Inflammatory macrophage treated with lipopolysaccharide for 4 hours (primary cell): ENCODE results near the gene OSBPL2.

Source experiments
- DNase-seq: peaks from one replicate; pipeline ENCODE4 v3.0.0-alpha.2; 2020

The OSBPL2 gene

DNA sequence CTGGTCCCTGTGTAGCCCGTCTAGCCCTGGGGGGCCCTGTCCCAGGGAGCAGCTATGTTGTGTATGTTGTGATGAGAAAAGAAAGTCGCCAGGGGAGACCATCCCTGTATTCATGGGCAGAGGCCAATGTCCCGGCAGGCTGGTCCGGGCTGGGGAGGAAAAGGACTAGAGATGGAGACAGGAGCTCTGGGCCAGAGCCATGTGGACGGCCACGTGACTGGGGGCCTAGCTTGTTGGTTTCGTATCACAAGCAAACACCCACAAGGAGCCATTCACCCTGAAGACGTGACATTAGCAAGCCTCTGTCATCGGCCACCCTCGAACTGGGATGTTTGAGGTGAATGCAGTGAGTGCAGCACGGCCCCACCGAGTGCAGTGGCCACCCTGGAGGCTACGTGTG lies 15.3 kb upstream of the OSBPL2 start:
- DNase-seq: no peak

GRCh38 chr20:62223571-62223970 lies 14.8 kb upstream of the OSBPL2 start:
- DNase-seq: no peak

- DNase-seq: no peak
Observed at GRCh38 chr20:62224113-62224855, 14.0 kb upstream of the OSBPL2 start.

GRCh38 chr20:62225026-62225425 lies 13.3 kb upstream of the OSBPL2 start:
- DNase-seq: no peak

DNA sequence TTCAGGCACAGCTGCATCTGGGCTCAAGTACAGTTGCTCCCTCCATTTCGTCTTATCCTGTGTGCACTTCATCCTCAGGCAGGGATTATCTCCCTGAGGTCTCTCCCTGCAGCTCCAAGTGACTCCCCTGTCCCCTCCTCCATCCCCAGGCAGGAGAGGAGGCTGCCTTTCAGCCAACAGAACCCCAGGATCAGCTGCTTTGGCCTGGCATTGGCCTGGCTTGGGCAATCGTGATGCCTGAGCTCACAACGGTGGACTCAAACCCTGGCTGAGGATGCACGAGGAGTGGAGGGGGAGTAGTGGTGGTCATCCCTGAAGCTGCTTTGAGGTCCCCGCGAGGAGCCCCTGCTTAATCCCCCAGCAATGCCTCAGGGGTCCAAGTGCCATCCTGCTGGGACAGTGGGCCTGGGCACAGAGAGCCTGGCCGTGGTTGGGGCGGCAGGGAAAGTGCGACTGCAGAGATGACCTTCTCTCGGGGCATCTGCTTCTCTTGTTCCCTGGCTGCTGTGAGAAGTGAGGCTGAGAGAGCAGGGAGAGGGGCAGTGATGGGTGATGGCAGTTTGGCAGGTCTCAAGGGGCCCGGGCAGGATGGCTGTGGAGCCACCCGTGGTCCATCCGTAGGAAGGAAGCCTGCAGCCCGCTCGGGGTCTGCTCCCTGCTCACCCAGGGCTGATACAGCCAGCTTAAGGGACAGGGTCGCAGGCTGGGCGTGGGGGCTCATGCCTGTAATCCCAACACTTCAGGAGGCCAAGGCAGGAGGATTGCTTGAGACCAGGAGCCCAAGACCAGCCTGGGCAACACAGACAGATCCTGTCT lies 12.3 kb upstream of the OSBPL2 start:
- no peak for DNase-seq

DNA sequence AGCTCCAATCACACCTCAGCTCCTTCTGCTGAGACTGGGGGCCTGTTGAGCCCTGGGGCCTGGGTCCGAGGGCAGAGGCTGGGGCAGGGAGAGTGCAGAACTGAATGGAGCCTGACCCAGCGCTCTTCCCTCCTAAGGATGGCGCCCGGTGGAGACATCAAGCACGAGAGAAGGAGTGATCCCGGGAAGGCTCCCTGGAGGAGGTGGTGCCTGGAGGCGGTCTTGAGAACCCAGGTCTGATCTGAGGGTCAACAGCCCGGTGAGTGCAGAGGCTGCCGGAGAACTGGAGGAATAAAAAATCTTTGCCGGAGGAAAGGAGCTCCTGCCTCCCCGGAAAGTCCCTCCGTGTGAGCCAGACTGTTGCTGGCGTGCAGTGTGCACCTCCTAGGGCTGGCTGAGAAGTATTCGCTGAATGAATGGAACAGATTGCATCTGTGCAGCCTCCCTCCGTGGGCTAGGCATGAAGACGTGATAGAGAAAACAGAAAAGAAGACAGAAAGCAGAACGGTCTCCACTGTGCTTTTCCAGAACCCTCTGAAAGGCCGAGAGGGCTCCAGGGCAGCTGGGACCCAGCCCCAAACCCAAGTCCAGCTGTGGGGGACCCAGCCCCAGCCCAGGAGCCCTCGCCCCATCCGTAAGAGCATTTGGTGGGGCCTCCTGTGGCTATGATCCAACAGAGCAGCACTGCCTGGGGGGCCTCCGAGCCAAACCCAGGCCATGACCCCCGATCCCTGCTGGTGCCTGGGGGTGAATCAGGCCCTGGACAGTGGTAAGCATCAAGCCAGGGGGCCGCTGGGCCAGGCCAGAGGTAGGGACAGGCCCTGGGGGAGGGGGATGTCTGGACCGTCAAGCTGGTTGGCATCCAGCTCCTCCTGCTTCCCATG lies 11.4 kb upstream of the OSBPL2 start:
- no peak for DNase-seq

- no peak for DNase-seq
Observed at GRCh38 chr20:62227591-62227976, 10.7 kb upstream of the OSBPL2 start.

- no peak for DNase-seq
Observed at GRCh38 chr20:62227977-62228958, 10.1 kb upstream of the OSBPL2 start.

DNA sequence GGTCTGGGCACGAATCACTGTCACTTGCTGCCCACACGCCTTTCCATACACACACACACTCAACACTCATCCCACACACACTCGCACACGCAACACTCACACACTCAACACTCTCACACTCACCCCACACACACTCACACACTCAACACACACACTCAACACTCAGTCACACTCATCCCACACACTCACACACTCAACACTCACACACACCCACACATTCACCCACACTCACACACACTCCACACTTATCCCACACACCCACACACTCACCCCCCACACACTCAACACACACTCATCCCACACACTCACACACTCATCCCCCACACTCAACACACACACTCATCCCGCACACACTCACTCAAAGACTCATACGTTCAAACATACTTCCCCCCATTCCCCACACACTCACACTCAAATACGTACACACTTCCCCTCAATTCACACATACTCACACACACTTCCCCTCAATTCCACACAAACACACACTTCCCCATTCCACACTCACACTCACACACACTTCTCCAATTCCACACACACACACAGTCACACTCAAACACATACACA lies 9.3 kb upstream of the OSBPL2 start:
- no peak for DNase-seq

- DNase-seq: no peak
Observed at GRCh38 chr20:62229667-62230066, 8.7 kb upstream of the OSBPL2 start.

GRCh38 chr20:62230276-62230675 lies 8.0 kb upstream of the OSBPL2 start:
- DNase-seq: no peak

GRCh38 chr20:62230696-62231095 lies 7.6 kb upstream of the OSBPL2 start:
- no peak for DNase-seq

DNA sequence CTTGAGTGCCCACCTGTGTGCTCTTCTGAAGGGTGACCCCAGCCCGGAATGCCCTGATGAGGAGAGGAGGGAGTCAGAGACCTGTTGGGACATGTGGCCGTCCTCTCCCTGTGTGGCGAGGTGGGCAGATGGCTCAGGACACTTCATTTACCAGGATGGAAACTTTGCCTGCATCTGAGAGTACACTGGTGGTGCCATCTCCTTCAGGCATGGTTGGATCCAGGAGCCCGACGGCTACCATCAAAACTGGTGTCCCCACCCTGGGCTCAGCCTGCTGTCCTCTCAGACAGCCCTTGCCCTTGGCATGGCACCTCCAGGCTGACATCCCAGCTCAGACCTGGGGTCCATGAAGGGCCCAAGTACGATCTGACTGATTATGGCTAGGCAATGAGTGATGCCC lies 7.0 kb upstream of the OSBPL2 start:
- no peak for DNase-seq

GRCh38 chr20:62232194-62232593 lies 6.1 kb upstream of the OSBPL2 start:
- DNase-seq: no peak

DNA sequence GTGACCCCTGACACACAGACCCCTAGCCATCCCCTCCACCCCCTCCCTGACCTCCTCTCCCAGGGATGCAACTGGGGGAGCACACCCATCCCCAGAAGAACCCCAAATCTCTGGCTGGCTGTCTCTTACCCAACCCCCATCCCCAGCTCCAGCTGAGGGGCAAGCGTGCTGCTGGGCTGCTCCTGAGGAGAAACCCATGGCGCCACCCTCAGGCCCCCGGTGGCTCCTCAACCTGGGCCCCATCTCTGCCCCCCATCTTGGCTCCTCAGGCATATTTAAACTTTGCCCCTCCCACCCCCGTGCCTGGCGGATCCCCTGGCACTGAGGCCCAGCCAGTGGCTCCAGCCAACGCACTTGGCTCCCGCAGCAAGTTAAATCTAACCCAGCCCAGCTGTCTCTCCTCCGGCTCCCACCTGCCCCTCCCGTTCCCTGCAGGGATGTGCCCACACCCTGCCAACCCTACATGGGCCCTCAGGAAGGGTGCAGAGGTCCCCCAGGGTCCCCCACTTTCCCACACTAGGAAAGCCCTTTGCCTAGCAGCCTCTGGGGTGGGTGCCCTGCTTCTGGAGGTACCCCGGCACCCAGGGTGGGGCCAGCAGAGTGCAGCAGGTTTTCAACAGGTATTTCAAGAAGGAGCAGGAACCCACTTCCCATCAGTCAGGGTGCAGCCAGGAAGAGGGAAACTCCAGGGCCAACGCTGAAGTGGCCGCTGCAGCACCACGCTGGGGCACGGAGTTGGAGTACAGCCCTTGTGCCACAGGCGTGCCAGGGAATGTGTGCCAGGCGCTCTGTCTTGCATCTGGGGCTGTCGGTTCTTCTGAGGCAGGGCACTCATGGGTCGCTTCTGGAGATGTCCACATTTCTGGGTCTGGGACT lies 5.3 kb upstream of the OSBPL2 start:
- DNase-seq: no peak

GRCh38 chr20:62233684-62234083 lies 4.6 kb upstream of the OSBPL2 start:
- peak; percentile 6 for DNase-seq

GRCh38 chr20:62234339-62234738 lies 4.0 kb upstream of the OSBPL2 start:
- DNase-seq: no peak

GRCh38 chr20:62235001-62235776 lies 3.1 kb upstream of the OSBPL2 start:
- no peak for DNase-seq

GRCh38 chr20:62235777-62236157 lies 2.6 kb upstream of the OSBPL2 start:
- no peak for DNase-seq

GRCh38 chr20:62236200-62236599 lies 2.1 kb upstream of the OSBPL2 start:
- DNase-seq: no peak
